T-helper 22 cell (primary cell): ENCODE data around the gene CHCHD4.
"Not testable (repeated sequence)": the region's sequence is repeated elsewhere in the genome, so short reads cannot be mapped to it uniquely, and the experiment has no call there.

ENCODE experiments used
- DNase-seq: peaks from one replicate; pipeline ENCODE4 v3.0.0-alpha.2; 2020; ENCODE audit warnings: low read depth

Gene CHCHD4

GRCh38 chr3:14134291-14134690 is 9.6 kb upstream of the CHCHD4 start:
- no peak for DNase-seq

GRCh38 chr3:14133876-14134275 is 9.2 kb upstream of the CHCHD4 start:
- DNase-seq = no peak

GRCh38 chr3:14133188-14133800 is 8.6 kb upstream of the CHCHD4 start:
- DNase-seq = no peak

GRCh38 chr3:14132689-14133088 is 8.0 kb upstream of the CHCHD4 start:
- DNase-seq = no peak

- no peak for DNase-seq
These were observed 7.5 kb upstream of the CHCHD4 start for GRCh38 chr3:14132120-14132519.

- no peak for DNase-seq
These were observed 6.5 kb upstream of the CHCHD4 start for GRCh38 chr3:14131134-14131533.

GRCh38 chr3:14130707-14131106 is 6.0 kb upstream of the CHCHD4 start:
- no peak for DNase-seq

- DNase-seq = no peak
These were observed 5.6 kb upstream of the CHCHD4 start for GRCh38 chr3:14130230-14130629.

GRCh38 chr3:14129296-14129695 is 4.6 kb upstream of the CHCHD4 start:
- no peak for DNase-seq

GRCh38 chr3:14128724-14129123 is 4.1 kb upstream of the CHCHD4 start:
- DNase-seq = no peak

- no peak for DNase-seq
These were observed 3.0 kb upstream of the CHCHD4 start for GRCh38 chr3:14127516-14128161.

- DNase-seq = no peak
These were observed 2.3 kb upstream of the CHCHD4 start for GRCh38 chr3:14126887-14127505.

GRCh38 chr3:14126017-14126886 is 1.6 kb upstream of the CHCHD4 start:
- no peak for DNase-seq

- peak; percentile 46 for DNase-seq
These were observed 735 bp upstream of the CHCHD4 start for GRCh38 chr3:14125193-14126016.

- peak; percentile 35 for DNase-seq
These were observed 451 bp downstream of the CHCHD4 start for GRCh38 chr3:14124223-14124614.

- no peak for DNase-seq
These were observed 1.1 kb downstream of the CHCHD4 start for GRCh38 chr3:14123308-14124222.

GRCh38 chr3:14122301-14122700 is 2.4 kb downstream of the CHCHD4 start:
- no peak for DNase-seq

- no peak for DNase-seq
These were observed 2.8 kb downstream of the CHCHD4 start for GRCh38 chr3:14121859-14122258.

- not testable (repeated sequence) for DNase-seq
These were observed 3.7 kb downstream of the CHCHD4 start for GRCh38 chr3:14120921-14121448.
